A549 (cell line): Measurements from ENCODE around the gene S100B. TPM values are rescaled to one million over a fixed set of nuclear protein-coding genes. Genes with fewer than 3 reads are reported as not detected.

Source experiments
- ATAC-seq, 2 experiments: fragments of 200-7000 bp in 1 of 2; fragments of >200 bp in 1 of 2; cut with Nextera tagmentation in 1 of 2; cut with Tn5 transposase in 1 of 2; 3 replicates each; pipeline versions ENCODE4 v1.8.0 to v1.9.1; 2018 to 2020; ENCODE audit warnings: mild to moderate bottlenecking in 1 of 2, moderate library complexity in 1 of 2
- CTCF ChIA-PET: fragments of 300-600 bp; sonication (Branson Sonifier 250); formaldehyde crosslinking; extraction: SDS; loops from one replicate; lab custom pipeline; 2021; ENCODE audit warnings: antibody characterized with exemption, inconsistent platforms; lab: Yijun Ruan, JAX
- POLR2A ChIA-PET: fragments of 350-600 bp; formaldehyde crosslinking; extraction: SDS; loops from one replicate; lab custom pipeline; 2021; ENCODE audit warnings: antibody characterized with exemption, inconsistent platforms; lab: Yijun Ruan, JAX
- DNase-seq, 2 experiments: peaks; one replicate each; pipeline versions ENCODE4 v3.0.0 to v3.0.0-alpha.2; 2011 to 2016; ENCODE audit warnings: low read depth in 1 of 2, low spot score in 1 of 2
- FAIRE-seq: peaks from 2 replicates; lab custom pipeline; 2011; peaks lifted over from hg19 to GRCh38; lab: Jason Lieb, UNC
- H3K27ac ChIP-seq, 2 experiments: fragments of >200 bp; sonication (Bioruptor Twin); formaldehyde crosslinking; 3 replicates each; pipeline ENCODE4 v1.5.1; 2016 to 2017
- H3K4me1 ChIP-seq: fragments of >200 bp; sonication (Bioruptor Twin); formaldehyde crosslinking; 3 replicates; pipeline ENCODE4 v1.6.1; 2016
- H3K4me2 ChIP-seq: fragments of >200 bp; sonication (Bioruptor Twin); formaldehyde crosslinking; 3 replicates; pipeline ENCODE4 v1.6.1; 2016
- H3K4me3 ChIP-seq: fragments of >200 bp; sonication (Bioruptor Twin); formaldehyde crosslinking; 3 replicates; pipeline ENCODE4 v1.5.1; 2016
- H3K9me3 ChIP-seq: fragments of >200 bp; sonication (Bioruptor Twin); formaldehyde crosslinking; 3 replicates; pipeline ENCODE4 v1.6.1; 2016
- BHLHE40 ChIP-seq: IDR thresholded peaks from 2 replicates; pipeline ENCODE4 v1.6.1; 2012; ENCODE audit warnings: low read depth, low read length, inconsistent platforms
- CBX2 ChIP-seq: fragments of 200-600 bp; sonication (generic); IDR thresholded peaks from 2 replicates; pipeline ENCODE4 v1.6.1; 2016; ENCODE audit warnings: low read depth, mild to moderate bottlenecking, borderline replicate concordance
- CHD2 ChIP-seq: fragments of 150-350 bp; IDR thresholded peaks from 2 replicates; pipeline ENCODE4 v1.6.1; 2014; ENCODE audit warnings: low read length; ENCODE audit not compliant: partially characterized antibody
- E2F6 ChIP-seq: IDR thresholded peaks from 2 replicates; pipeline ENCODE4 v1.6.1; 2012; ENCODE audit warnings: low read depth, borderline replicate concordance
- EHMT2 ChIP-seq: fragments of 200-600 bp; sonication (generic); IDR thresholded peaks from 2 replicates; pipeline ENCODE4 v1.6.1; 2016; ENCODE audit warnings: antibody characterized with exemption, low read depth, mild to moderate bottlenecking, moderate library complexity
- EP300 ChIP-seq, 2 experiments: fragments of >200 bp; sonication (Bioruptor Twin); formaldehyde crosslinking; IDR thresholded peaks; 2 replicates in 1 of 2; 3 replicates in 1 of 2; pipeline ENCODE4 v1.6.1; 2016 to 2017
- ESRRA ChIP-seq: fragments of 150-350 bp; IDR thresholded peaks from 2 replicates; pipeline ENCODE4 v1.6.1; 2014; ENCODE audit warnings: mild to moderate bottlenecking, low read length, borderline replicate concordance
- FOSB ChIP-seq: fragments of 250-450 bp; sonication (Bioruptor Pico); IDR thresholded peaks from 2 replicates; pipeline ENCODE4 v1.5.0; 2020; ENCODE audit warnings: mild to moderate bottlenecking, moderate library complexity
- FOXS1 ChIP-seq: fragments of 250-450 bp; sonication (Bioruptor Pico); IDR thresholded peaks from 2 replicates; pipeline ENCODE4 v1.5.0; 2020; ENCODE audit warnings: mild to moderate bottlenecking, moderate library complexity
- GATA3 ChIP-seq: IDR thresholded peaks from 2 replicates; pipeline ENCODE4 v1.6.1; 2012; ENCODE audit warnings: borderline replicate concordance
- HEYL ChIP-seq: fragments of 250-450 bp; sonication (Bioruptor Pico); IDR thresholded peaks from 2 replicates; pipeline ENCODE4 v1.8.0; 2021; ENCODE audit warnings: mild to moderate bottlenecking, moderate library complexity
- HMGXB4 ChIP-seq: fragments of 250-450 bp; sonication (Bioruptor Pico); IDR thresholded peaks from 2 replicates; pipeline ENCODE4 v1.5.0; 2021; ENCODE audit warnings: mild to moderate bottlenecking, moderate library complexity, borderline replicate concordance
- HOXA7 ChIP-seq: fragments of 250-450 bp; sonication (Bioruptor Pico); IDR thresholded peaks from 2 replicates; pipeline ENCODE4 v1.5.0; 2020; ENCODE audit warnings: mild to moderate bottlenecking, moderate library complexity
- JUNB ChIP-seq: fragments of >200 bp; sonication (Bioruptor Twin); formaldehyde crosslinking; IDR thresholded peaks from 2 replicates; pipeline ENCODE4 v1.6.1; 2016
- KDM1A ChIP-seq: fragments of 200-600 bp; sonication (generic); IDR thresholded peaks from 2 replicates; pipeline ENCODE4 v1.6.1; 2016; ENCODE audit warnings: low read depth, mild to moderate bottlenecking
- NFE2L2 ChIP-seq: fragments of 150-350 bp; conservative IDR thresholded peaks from 2 replicates; pipeline ENCODE4 v1.6.1; 2014; ENCODE audit warnings: low read length
- NR3C1 ChIP-seq: fragments of >200 bp; sonication (Bioruptor Twin); formaldehyde crosslinking; IDR thresholded peaks from 3 replicates; pipeline ENCODE4 v1.6.1; 2017
- POLR2A ChIP-seq: IDR thresholded peaks from 2 replicates; pipeline ENCODE4 v1.6.1; 2012; ENCODE audit warnings: mild to moderate bottlenecking, low read length
- POLR2AphosphoS2 ChIP-seq: conservative IDR thresholded peaks from 2 replicates; pipeline ENCODE4 v1.6.1; 2012; ENCODE audit warnings: low read length, improper control_type of control experiment, inconsistent platforms
- RARB ChIP-seq: fragments of 250-450 bp; sonication (Bioruptor Pico); IDR thresholded peaks from 2 replicates; pipeline ENCODE4 v1.8.0; 2021; ENCODE audit warnings: mild to moderate bottlenecking, moderate library complexity
- RFX5 ChIP-seq: fragments of 450-650 bp; IDR thresholded peaks from 2 replicates; pipeline ENCODE4 v1.7.1; 2014; ENCODE audit warnings: antibody characterized with exemption, mild to moderate bottlenecking, moderate library complexity
- RNF2 ChIP-seq: fragments of 200-600 bp; sonication (generic); IDR thresholded peaks from 2 replicates; pipeline ENCODE4 v1.6.1; 2016; ENCODE audit warnings: low read depth, mild to moderate bottlenecking, antibody characterized with exemption, moderate library complexity, borderline replicate concordance
- TP53 ChIP-seq: fragments of 250-450 bp; sonication (Bioruptor Pico); IDR thresholded peaks from 2 replicates; pipeline ENCODE4 v1.5.0; 2021; ENCODE audit warnings: mild to moderate bottlenecking, moderate library complexity
- ZC3H11A ChIP-seq: fragments of 450-650 bp; IDR thresholded peaks from 2 replicates; pipeline ENCODE4 v1.6.1; 2014; ENCODE audit warnings: antibody characterized with exemption, mild to moderate bottlenecking
- ZFP36 ChIP-seq: fragments of 450-650 bp; IDR thresholded peaks from 2 replicates; pipeline ENCODE4 v1.6.1; 2014; ENCODE audit warnings: borderline replicate concordance; ENCODE audit not compliant: partially characterized antibody
- ZSCAN20 ChIP-seq: fragments of 250-450 bp; sonication (Bioruptor Pico); IDR thresholded peaks from 2 replicates; pipeline ENCODE4 v1.8.0; 2022; ENCODE audit warnings: mild to moderate bottlenecking, moderate library complexity
- WGBS: methylation state at CpG from one replicate; pipeline ENCODE4 v1.1.6; 2017; ENCODE audit errors: missing lambda C conversion rate; 5-methylcytosine and 5-hydroxymethylcytosine counted together
- polyA plus RNA-seq, 4 experiments: library from polyadenylated mRNA; depleted of rRNA in 3 of 4; stranded (reverse); fragments of >200 nt; fragmentation: RNase III in 1 of 4; extraction: RNeasy Plus Mini Kit Qiagen cat#74134 plus additional on column Dnase treatment in 1 of 4; gene quantifications; 2 replicates in 3 of 4; 3 replicates in 1 of 4; pipeline ENCODE4 v1.2.3, GENCODE V29; 2011 to 2017

The S100B gene
- polyA plus RNA-seq, 2 of the 4 experiments (the other 2 are of a cell fraction): not detected

DNA sequence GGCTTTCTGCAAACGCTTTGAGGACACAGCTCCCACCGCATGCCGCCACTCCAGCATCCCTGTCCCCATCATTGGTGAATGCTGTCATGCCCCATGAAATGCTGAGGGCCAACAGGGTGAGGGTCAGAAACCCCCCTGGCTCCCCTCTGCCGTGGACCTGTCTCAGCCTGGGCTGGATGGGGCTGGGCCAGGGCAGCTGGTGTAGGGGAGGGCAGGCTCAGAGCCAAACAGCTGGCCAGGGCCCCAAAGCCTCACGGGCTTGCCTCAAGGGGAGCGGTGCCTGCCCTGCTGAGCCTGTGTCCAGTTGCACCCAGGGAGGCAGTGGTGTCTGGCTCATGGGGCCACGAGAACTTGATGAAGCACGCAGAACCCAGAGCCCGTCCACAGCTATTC, 49.7 kb downstream of the S100B start:
- TF ChIP-seq CBX2 (no peak), EHMT2 (no peak), ESRRA (no peak), HMGXB4 (CRISPR knock-in tag) (no peak), E2F6 (no peak), ZFP36 (no peak), BHLHE40 (no peak), NR3C1 (no peak), GATA3 (no peak), ZC3H11A (no peak), CHD2 (no peak), TP53 (CRISPR knock-in tag) (no peak), RARB (no peak), NFE2L2 (no peak), POLR2AphosphoS2 (no peak), KDM1A (no peak), EP300 (IDR thresholded peaks at IDR 0.05) (no peak), HEYL (no peak), FOSB (CRISPR knock-in tag) (no peak)
- POLR2A ChIA-PET: no interaction called here
- Histone ChIP-seq H3K9me3 (no peaks in the 10 kb centered on the region), H3K4me2 (no peak overlapping the region), H3K27ac (no peak overlapping the region), H3K4me1 (no peaks in the 10 kb centered on the region), H3K4me3 (no peak overlapping the region)
- DNase-seq (no peak), FAIRE-seq (no peak), ATAC-seq (no peak)
- CTCF ChIA-PET: no interaction called here
- 91% methylated on average over 7 of the region's 9 CpGs for WGBS

GRCh38 chr21:46554431-46555224, 50.3 kb downstream of the S100B start:
- ChIA-PET CTCF (interaction anchor here (1.0 kb wide), 1 partner anchor 10 kb away, joined by 3 read pairs; no protein-coding TSS in a partner anchor), POLR2A (no interaction called here)
- FAIRE-seq (no peak), ATAC-seq (no peak), DNase-seq (no peak)
- Histone ChIP-seq H3K4me1 (no peaks in the 10 kb centered on the region), H3K4me2 (no peak overlapping the region), H3K4me3 (no peak overlapping the region), H3K9me3 (no peaks in the 10 kb centered on the region), H3K27ac (no peak overlapping the region)
- 87% methylated on average over 13 of the region's 30 CpGs for WGBS
- TF ChIP-seq ZSCAN20 (CRISPR knock-in tag) (no peak), ZC3H11A (no peak), POLR2A (no peak), HOXA7 (no peak), FOXS1 (CRISPR knock-in tag) (no peak)

DNA sequence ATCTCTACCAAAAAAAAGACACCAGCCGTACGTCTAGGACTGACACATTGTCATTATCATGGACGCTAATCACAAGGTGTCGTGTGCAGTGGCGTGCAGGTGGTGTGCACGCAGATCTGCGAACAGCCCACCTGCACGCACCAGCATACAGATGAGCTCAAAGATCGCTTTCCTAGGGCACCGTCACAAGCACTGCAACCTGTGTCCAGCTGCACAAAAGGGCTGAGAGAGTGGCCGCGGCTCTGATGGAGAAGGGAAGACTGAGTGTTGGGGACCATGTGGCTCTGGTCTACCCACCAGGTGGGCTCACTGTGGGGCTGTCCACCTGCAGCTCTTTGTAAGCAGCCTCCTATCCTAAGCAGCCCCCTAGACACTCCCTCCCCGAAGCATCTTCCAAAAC, 50.9 kb downstream of the S100B start:
- ATAC-seq (no peak), FAIRE-seq (no peak), DNase-seq (no peak)
- H3K9me3 ChIP-seq: no peaks in the 10 kb centered on the region
- H3K4me3 ChIP-seq: no peak overlapping the region
- H3K27ac ChIP-seq: no peak overlapping the region
- TF ChIP-seq JUNB (no peak), RFX5 (no peak), RNF2 (no peak), ZFP36 (no peak), POLR2A (no peak), ZC3H11A (no peak)
- 100% methylated on average over 9 of the region's 13 CpGs for WGBS
- ChIA-PET CTCF (interaction anchor here (0.6 to 1.0 kb wide), 2 partner anchors 10 to 13 kb away, joined by 3 read pairs; no protein-coding TSS in a partner anchor), POLR2A (no interaction called here)
- no peak overlapping the region for H3K4me2 ChIP-seq
- no peaks in the 10 kb centered on the region for H3K4me1 ChIP-seq
